Stimulated activated naive B cell treated with anti-CD40 and anti-IgM and Interleukin-4, amounts not matched to agents 10 μg/mL and 1 μg/mL and 100 μg/mL, for 72 hours (primary cell): ENCODE measurements around the gene PTPRN2.
"Not testable (repeated sequence)": the region's sequence is repeated elsewhere in the genome, so short reads cannot be mapped to it uniquely, and the experiment has no call there.

Experiments
- ATAC-seq, 2 donors: fragments of 150-1000 bp; cut with Tn5 transposase; replicated peaks; 2 replicates each; pipeline ENCODE4 v1.10.0; 2021; ENCODE audit warnings: moderate library complexity in 1 of 2
- DNase-seq: peaks from one replicate; pipeline ENCODE4 v3.0.0; 2021
- H3K27ac Mint-ChIP-seq: one replicate; pipeline ENCODE4 v1.8.0; 2022; ENCODE audit warnings: mild to moderate bottlenecking, mixed read lengths
- H3K27me3 Mint-ChIP-seq, 2 donors: one replicate each; pipeline ENCODE4 v1.8.0; 2022; ENCODE audit warnings: mixed read lengths in 2 of 2
- H3K36me3 Mint-ChIP-seq, 2 donors: one replicate each; pipeline ENCODE4 v1.8.0; 2022; ENCODE audit warnings: mixed read lengths in 2 of 2, mild to moderate bottlenecking in 1 of 2
- H3K4me1 Mint-ChIP-seq, 2 donors: one replicate each; pipeline ENCODE4 v1.8.0; 2022; ENCODE audit warnings: mixed read lengths in 2 of 2, mild to moderate bottlenecking in 1 of 2
- H3K4me3 Mint-ChIP-seq, 2 donors: one replicate each; pipeline ENCODE4 v1.8.0; 2022; ENCODE audit warnings: mild to moderate bottlenecking in 2 of 2, mixed read lengths in 2 of 2, moderate library complexity in 1 of 2
- H3K9me3 Mint-ChIP-seq, 2 donors: one replicate each; pipeline ENCODE4 v1.8.0; 2022; ENCODE audit warnings: mixed read lengths in 2 of 2, mild to moderate bottlenecking in 1 of 2

PTPRN2 gene

DNA sequence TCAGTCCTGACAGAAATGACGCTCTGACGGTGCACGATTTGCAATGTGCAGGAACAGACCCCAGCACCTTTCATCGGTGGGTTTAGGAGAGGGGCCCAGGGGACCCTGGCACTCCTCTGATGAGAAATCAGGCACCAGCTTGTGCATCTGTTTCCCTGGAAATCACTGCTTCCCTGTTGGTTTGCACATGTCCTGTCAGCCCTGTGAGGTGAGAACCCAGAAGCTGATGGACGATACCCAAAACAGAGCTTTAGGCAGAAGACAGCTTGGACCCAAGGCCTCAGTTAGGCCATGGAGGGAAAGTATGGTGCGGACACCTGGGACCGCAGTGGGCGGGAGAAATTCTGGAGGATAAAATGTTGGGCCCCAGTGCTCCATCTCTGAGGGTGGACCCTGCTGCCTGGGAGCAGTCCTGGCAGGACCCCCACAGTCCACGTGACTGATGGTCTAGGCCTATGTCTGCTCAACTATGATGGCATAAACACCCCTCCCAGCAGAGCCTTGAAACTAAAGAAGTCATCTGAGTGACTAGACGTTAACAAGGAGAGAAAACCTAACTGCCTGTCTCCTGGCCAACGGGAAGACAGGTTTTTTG is 242.8 kb downstream of the PTPRN2 start:
- no peaks in the 10 kb centered on the region for H3K27me3 Mint-ChIP-seq
- no peaks in the 10 kb centered on the region for H3K4me1 Mint-ChIP-seq
- DNase-seq (no peak), ATAC-seq (no peak)
- peaks cover 14 to 22% of the 10 kb centered on the region in 2 donors for H3K9me3 Mint-ChIP-seq
- no peak overlapping the region for H3K4me3 Mint-ChIP-seq
- peaks cover 0 to 4% of the 10 kb centered on the region in 2 donors for H3K36me3 Mint-ChIP-seq
- no peak overlapping the region for H3K27ac Mint-ChIP-seq

DNA sequence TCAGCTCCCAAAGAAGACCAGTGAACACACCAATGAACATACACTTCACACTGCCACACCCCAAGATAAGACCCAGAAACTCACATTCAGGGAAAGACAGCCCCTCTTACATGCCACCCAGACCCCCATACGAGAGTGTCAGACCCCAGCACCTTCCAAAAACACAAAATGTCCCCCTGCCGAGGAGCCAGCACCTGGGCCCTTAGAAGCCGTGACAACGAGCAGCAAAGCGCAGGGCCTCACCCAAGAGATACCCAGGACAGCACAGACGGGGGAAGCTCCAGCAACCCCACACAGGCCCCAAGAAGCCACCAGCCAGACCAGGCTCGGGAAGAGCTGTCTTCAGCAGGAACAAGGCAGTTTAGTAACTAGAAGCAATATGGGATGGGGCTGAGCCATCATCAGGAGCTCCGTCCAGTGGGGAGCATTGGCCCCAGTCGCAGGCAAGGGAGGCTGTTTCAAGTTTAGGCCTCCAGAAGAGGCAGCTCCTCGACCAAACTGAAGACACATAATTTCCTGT is 243.6 kb downstream of the PTPRN2 start:
- Mint-ChIP-seq H3K27me3 (no peaks in the 10 kb centered on the region), H3K36me3 (peaks cover 0 to 4% of the 10 kb centered on the region in 2 donors), H3K4me1 (no peaks in the 10 kb centered on the region), H3K4me3 (no peak overlapping the region), H3K27ac (no peak overlapping the region), H3K9me3 (peaks cover 14 to 22% of the 10 kb centered on the region in 2 donors)
- ATAC-seq, result no peak
- DNase-seq, result no peak

DNA sequence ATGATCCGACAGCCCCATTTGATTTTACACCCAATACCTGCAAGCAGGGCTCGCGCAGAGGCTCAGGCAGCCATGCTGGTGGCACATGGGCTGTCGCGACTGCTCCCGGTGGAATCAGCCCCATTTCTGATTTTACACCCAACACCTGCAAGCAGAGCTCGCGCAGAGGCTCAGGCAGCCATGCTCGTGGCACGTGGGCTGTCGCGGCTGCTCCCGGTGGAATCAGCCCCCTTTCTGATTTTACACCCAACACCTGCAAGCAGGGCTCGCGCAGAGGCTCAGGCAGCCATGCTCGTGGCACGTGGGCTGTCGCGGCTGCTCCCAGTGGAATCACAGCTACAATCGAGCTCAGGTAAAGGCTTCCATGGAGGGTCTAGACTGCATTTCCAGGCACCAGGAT is 244.1 kb downstream of the PTPRN2 start:
- Mint-ChIP-seq H3K27me3 (no peaks in the 10 kb centered on the region), H3K4me3 (no peak overlapping the region), H3K36me3 (peaks cover 0 to 4% of the 10 kb centered on the region in 2 donors), H3K4me1 (no peaks in the 10 kb centered on the region), H3K27ac (no peak overlapping the region), H3K9me3 (peaks cover 14 to 22% of the 10 kb centered on the region in 2 donors)
- ATAC-seq (no peak), DNase-seq (no peak)

DNA sequence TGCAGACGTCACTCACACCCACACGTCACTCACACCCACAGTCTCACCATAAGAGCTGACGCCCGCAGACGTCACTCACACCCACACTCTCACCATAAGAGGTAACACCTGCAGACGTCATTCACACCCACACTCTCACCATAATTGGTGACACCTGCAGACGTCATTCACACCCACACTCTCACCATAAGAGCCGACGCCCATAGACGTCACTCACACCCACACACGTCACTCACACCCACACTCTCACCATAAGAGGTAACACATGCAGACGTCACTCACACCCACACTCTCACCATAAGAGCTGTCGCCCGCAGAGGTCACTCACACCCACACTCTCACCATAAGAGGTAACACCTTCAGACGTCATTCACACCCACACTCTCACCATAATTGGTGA is 246.5 kb downstream of the PTPRN2 start:
- H3K4me3 Mint-ChIP-seq, H3K36me3 Mint-ChIP-seq, ATAC-seq, H3K27me3 Mint-ChIP-seq, DNase-seq, H3K27ac Mint-ChIP-seq, H3K4me1 Mint-ChIP-seq: not testable (repeated sequence)
- peaks cover 25 to 38% of the 10 kb centered on the region in 2 donors for H3K9me3 Mint-ChIP-seq

DNA sequence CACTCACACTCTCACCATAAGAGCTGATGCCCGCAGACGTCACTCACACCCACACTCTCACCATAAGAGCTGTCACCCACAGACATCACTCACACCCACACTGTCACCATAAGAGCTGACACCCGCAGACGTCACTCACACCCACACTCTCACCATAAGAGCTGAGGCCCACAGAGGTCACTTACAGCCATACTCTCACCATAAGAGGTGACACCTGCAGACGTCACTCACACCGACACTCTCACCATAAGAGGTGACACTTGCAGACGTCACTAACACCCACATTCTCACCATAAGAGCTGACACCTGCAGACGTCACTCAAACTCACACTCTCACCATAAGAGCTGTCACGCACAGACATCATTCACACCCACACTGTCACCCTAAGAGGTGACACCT is 250.7 kb downstream of the PTPRN2 start:
- H3K27ac Mint-ChIP-seq, H3K27me3 Mint-ChIP-seq, H3K4me1 Mint-ChIP-seq, H3K36me3 Mint-ChIP-seq, H3K4me3 Mint-ChIP-seq, ATAC-seq, DNase-seq: not testable (repeated sequence)
- peaks cover 35 to 63% of the 10 kb centered on the region in 2 donors for H3K9me3 Mint-ChIP-seq

DNA sequence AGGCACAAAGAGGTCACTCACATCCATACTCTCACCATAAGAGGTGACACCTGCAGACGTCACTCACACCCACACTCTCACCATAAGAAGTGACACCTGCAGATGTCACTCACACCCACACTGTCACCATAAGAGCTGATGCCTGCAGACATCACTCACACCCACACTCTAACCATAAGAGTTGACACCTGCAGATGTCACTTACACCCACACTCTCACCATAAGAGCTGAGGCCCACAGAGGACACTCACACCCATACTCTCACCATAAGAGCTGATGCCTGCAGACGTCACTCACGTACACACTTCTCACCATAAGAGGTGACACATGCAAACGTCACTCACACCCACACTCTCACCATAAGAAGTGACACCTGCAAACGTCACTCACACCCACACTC is 255.1 kb downstream of the PTPRN2 start:
- peaks cover 38 to 57% of the 10 kb centered on the region in 2 donors for H3K9me3 Mint-ChIP-seq
- not testable (repeated sequence) for H3K4me1 Mint-ChIP-seq, ATAC-seq, H3K4me3 Mint-ChIP-seq, DNase-seq, H3K27me3 Mint-ChIP-seq, H3K27ac Mint-ChIP-seq, H3K36me3 Mint-ChIP-seq

DNA sequence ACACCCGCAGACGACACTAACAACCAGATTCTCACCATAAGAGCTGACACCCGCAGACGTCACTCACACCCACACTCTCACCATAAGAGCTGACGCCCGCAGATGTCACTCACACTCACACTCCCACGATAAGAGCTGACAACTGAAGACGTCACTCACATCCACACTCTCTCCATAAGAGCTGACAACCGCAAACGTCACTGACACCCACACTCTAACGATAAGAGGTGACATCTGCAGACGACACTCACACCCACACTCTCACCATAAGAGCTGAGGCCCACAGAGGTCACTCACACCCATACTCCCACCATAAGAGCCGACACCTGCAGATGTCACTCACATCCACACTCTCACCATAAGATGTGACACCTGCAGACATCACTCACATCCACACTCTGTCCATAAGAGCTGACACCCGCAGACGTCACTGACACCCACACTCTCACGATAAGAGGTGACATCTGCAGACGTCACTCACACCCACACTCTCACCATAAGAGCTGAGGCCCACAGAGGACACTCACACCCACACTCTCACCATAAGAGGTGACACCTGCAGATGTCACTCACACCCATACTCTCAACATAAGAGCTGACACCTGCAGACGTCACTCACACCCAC is 255.7 kb downstream of the PTPRN2 start:
- H3K9me3 Mint-ChIP-seq, result peaks cover 40 to 57% of the 10 kb centered on the region in 2 donors
- not testable (repeated sequence) for ATAC-seq, H3K27ac Mint-ChIP-seq, DNase-seq, H3K36me3 Mint-ChIP-seq, H3K27me3 Mint-ChIP-seq, H3K4me3 Mint-ChIP-seq, H3K4me1 Mint-ChIP-seq

DNA sequence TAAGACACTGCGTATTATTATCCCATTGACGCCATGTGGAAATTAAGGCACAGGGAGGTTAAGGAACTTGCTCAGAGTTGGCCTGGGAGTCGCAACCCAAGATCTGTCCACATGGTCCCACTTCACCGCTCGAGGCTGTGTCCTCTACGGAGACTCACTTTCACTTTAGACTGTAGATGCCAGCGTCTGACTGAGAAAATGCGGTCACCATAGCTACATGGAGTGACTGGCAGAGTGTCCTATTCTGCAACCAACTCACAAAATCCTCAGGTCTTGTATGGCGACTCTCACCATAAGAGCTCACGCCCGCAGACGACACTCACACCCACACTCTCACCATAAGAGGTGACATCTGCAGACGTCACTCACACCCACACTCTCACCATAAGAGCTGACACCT is 257.9 kb downstream of the PTPRN2 start:
- Mint-ChIP-seq H3K36me3 (peaks cover 3 to 6% of the 10 kb centered on the region in 2 donors), H3K4me1 (no peaks in the 10 kb centered on the region), H3K4me3 (no peak overlapping the region), H3K9me3 (peaks cover 39 to 51% of the 10 kb centered on the region in 2 donors), H3K27me3 (no peaks in the 10 kb centered on the region), H3K27ac (no peak overlapping the region)
- no peak for DNase-seq
- no peak for ATAC-seq

DNA sequence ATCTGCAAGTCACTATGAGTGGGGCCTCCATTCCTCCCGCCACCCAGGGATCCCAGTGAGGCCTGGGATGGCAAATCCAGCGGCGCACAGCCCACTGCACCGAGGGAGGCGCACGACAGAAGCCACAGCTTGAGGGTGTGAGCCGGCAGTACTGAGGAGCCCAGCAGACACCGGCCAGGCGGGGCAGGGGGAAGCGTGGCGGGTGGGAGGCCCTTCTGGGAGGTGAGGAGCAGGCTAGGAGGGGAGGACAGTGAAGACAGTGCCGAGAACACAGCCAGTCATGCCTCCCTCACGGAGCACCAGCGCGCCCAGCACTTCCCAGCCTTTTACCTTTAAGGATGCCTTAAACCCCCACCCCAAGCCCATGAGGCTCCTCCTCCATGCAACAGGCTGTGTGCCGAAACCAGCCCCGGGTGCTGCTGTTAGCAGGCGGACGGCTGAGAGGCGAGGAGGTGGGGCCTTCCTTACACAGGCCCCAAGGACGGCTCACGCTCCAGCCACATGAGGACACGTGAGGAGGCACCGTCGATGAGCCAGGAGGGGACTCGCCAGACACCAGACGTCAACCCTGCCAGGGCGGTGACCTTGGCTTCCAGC is 258.5 kb downstream of the PTPRN2 start:
- H3K4me3 Mint-ChIP-seq, result no peak overlapping the region
- H3K4me1 Mint-ChIP-seq, result no peaks in the 10 kb centered on the region
- no peak overlapping the region for H3K27ac Mint-ChIP-seq
- peaks cover 3 to 6% of the 10 kb centered on the region in 2 donors for H3K36me3 Mint-ChIP-seq
- H3K9me3 Mint-ChIP-seq, result peaks cover 37 to 46% of the 10 kb centered on the region in 2 donors
- no peaks in the 10 kb centered on the region for H3K27me3 Mint-ChIP-seq
- DNase-seq (no peak), ATAC-seq (no peak)

DNA sequence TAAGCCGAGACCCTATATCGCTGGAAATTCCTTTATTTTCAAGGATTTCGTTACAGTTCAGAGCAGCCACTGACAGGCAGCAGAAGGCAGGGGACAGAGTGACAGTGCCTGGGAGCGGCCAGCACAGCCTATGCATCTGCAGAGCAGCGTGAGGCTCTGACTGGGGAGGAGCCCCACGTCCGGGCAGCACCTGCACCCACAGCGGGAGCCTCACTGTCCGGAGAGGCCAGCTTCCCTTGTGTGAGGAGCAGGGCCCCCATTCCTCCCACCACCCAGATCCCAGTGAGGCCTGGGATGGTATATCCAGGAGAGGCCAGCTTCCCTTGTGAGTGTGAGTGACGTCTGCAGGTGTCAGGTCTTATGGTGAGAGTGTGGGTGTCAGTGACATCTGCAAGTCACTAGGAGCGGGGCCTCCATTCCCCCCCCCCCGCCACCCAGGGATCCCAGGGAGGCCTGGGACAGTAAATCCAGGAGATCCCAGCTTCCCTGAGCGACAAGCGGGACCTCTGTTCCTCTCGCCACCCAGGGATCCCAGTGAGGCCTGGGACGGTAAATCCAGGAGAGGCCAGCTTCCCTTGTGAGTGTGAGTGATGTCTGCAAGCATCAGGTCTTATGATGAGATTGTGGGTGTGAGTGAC is 259.1 kb downstream of the PTPRN2 start:
- Mint-ChIP-seq H3K36me3 (peaks cover 3 to 6% of the 10 kb centered on the region in 2 donors), H3K27me3 (peaks cover 0 to 6% of the 10 kb centered on the region in 2 donors), H3K9me3 (peaks cover 35 to 46% of the 10 kb centered on the region in 2 donors), H3K4me1 (no peaks in the 10 kb centered on the region), H3K27ac (no peak overlapping the region), H3K4me3 (no peak overlapping the region)
- ATAC-seq, result no peak
- no peak for DNase-seq

DNA sequence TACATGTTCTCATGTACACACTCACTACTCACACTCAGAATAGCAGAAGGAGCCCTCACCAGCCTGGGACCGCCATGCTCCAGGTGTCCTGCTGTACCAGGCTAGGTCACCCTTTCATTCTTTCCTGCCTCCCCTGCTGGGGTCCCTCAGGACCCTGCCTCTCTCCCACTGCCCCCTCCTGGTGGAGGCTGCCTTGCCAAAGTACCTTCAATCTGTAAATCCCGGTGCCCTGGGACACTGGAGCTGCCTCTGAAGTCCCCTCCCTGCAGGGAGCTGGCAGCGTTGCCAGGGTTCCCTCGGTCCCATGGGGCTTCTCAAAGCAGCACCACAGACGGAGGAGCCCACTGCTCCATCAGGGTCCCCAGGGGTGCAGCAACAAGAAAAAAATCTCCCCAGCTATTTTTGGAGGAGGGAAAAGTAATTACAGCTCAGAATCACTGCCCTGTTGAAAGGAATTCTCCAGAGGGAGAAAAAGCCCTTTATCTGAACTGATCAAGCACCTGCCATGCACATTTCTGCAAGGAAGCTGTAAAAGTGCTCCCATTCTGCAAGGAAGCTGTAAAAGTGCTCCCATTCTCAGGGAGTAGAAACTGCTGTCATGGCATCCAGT is 259.9 kb downstream of the PTPRN2 start:
- no peak for DNase-seq
- Mint-ChIP-seq H3K27ac (no peak overlapping the region), H3K27me3 (peaks cover 0 to 6% of the 10 kb centered on the region in 2 donors), H3K36me3 (peaks cover 3 to 6% of the 10 kb centered on the region in 2 donors), H3K9me3 (peaks cover 30 to 38% of the 10 kb centered on the region in 2 donors), H3K4me3 (no peak overlapping the region), H3K4me1 (no peaks in the 10 kb centered on the region)
- ATAC-seq, result no peak

DNA sequence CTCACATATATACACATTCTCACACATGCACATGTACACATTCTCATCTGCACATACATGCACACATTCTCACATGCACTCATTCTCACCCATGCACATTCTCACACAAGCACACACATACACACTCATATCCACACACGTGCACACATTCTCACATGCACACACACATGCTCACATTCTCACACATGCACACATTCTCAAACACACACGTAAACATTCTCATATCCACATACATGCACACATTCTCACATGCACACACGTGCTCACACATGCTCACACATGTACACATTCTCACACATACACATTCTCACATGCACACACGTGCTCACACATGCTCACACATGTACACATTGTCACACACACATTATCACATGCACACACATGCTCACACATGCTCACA is 260.6 kb downstream of the PTPRN2 start:
- peaks cover 3% of the 10 kb centered on the region in 2 donors for H3K36me3 Mint-ChIP-seq
- H3K27me3 Mint-ChIP-seq, result peaks cover 0 to 6% of the 10 kb centered on the region in 2 donors
- H3K9me3 Mint-ChIP-seq, result peaks cover 25 to 32% of the 10 kb centered on the region in 2 donors
- ATAC-seq (no peak), DNase-seq (no peak)
- H3K4me1 Mint-ChIP-seq, result no peaks in the 10 kb centered on the region
- no peak overlapping the region for H3K27ac Mint-ChIP-seq
- H3K4me3 Mint-ChIP-seq, result no peak overlapping the region

DNA sequence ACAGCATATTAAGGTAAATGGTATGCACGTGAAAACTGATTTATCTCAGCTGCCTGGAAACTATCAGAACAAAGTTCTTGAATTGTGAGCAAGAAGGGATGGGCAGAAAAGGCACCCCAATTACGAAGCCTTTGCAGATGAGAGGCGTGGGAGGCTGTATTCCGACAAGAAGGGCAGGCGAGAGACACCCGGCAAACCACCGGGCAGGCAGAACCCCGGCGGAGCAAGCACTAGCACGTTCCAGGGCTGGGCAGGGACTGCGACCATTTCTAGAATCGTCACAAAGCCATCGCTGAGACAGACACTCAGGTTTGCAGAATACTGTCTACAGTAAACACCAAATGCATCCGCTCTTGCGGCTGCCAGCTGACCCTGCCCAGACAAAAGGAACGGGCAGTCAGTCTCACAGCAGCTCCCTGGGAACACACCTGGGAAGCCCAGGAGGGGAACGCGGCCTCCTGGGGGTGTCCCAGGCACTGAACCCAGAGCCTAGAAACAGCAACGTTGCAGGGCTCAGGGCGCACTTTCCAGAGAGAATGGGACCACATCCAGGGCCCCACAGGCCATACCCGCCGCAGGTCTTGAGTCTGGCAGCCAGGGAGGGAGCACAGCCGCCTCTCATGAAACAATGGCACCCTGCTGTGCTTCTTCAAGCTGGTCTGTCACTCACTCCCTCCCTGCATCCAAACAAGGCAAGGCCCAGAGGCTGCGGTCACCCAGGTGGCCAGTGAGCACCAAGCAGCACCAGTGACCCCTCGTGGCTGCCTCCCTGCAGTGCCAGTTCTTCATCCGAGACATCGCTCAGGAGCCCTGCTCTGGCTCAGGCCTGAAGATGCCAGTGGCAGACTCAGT is 261.9 kb downstream of the PTPRN2 start:
- H3K27me3 Mint-ChIP-seq, result peaks cover 0 to 6% of the 10 kb centered on the region in 2 donors
- H3K4me3 Mint-ChIP-seq, result no peak overlapping the region
- ATAC-seq (no peak), DNase-seq (no peak)
- H3K36me3 Mint-ChIP-seq, result peaks cover 3% of the 10 kb centered on the region in 2 donors
- H3K4me1 Mint-ChIP-seq, result no peaks in the 10 kb centered on the region
- H3K9me3 Mint-ChIP-seq, result peaks cover 20 to 22% of the 10 kb centered on the region in 2 donors
- H3K27ac Mint-ChIP-seq, result no peak overlapping the region
